ENCODE results near the gene ARF3.

DNA sequence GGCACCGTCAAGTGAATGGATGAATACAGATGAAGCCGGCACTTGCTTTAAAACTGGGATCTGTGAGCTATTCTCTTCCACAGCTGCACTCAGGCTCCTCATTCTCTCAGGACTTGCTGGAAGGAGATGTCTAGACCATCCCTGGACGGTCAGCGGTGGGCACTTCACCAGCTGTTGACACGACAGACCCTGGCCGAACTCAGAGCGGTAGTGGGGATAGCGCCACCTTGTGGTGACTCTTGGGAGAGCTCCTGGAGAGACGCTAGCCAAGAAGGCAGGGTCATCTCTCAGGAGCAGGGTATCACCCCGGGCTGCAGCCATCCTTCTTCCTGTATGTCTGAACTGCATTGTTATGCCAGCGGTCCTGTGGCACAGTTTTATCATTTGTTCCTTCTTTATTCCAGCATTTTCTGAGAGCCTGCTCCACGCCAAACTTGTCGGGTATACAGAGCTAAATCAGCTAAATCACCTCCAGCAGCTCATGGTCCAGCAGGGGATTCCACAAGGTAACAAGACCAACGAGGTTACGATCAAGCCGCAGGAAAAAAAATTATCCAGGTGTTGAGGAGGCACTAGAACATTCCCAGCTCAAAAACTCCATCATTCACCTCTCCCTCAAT is 30.9 kb upstream of the ARF3 start:
- TF ChIP-seq, protein P1, sequence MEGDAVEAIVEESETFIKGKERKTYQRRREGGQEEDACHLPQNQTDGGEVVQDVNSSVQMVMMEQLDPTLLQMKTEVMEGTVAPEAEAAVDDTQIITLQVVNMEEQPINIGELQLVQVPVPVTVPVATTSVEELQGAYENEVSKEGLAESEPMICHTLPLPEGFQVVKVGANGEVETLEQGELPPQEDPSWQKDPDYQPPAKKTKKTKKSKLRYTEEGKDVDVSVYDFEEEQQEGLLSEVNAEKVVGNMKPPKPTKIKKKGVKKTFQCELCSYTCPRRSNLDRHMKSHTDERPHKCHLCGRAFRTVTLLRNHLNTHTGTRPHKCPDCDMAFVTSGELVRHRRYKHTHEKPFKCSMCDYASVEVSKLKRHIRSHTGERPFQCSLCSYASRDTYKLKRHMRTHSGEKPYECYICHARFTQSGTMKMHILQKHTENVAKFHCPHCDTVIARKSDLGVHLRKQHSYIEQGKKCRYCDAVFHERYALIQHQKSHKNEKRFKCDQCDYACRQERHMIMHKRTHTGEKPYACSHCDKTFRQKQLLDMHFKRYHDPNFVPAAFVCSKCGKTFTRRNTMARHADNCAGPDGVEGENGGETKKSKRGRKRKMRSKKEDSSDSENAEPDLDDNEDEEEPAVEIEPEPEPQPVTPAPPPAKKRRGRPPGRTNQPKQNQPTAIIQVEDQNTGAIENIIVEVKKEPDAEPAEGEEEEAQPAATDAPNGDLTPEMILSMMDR (IDR thresholded peaks at IDR 0.05), result peak; percentile 30 to 58 (median 54)
- no peak for TF ChIP-seq POLR2A (IDR thresholded peaks at IDR 0.05)

Measured in uterus (tissue), 2 donors.